ENCODE results near the gene RFX4.

RFX4 gene

DNA sequence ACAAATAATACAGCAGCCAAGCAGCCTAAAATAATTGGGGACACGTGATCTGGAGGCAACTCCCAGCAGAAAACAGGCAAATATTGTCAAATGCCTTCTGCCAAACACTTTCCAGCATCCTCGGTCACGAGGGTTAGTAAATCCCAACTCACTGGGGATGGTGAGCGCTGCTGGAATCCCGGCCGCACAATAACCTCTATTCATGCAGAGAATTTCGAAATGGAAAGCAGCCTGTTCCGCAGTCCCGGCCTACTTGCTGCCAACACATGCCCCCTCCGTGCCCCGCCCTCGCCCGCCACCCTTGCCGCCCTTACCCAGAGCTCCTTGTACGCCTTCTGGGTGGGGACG is 62.2 kb downstream of the RFX4 start:
- no peaks in the 10 kb centered on the region for H3K27me3 ChIP-seq (ENCODE audit: control insufficient read depth in 2 of 2, insufficient read depth in 2 of 2, low read length in 2 of 2)
- H3K4me1 ChIP-seq (ENCODE audit: control insufficient read depth in 2 of 2, insufficient read depth in 2 of 2, low read length in 2 of 2): peaks cover 3 to 4% of the 10 kb centered on the region in 2 donors
- H3K9me3 ChIP-seq (ENCODE audit: control insufficient read depth in 2 of 2, low read length in 2 of 2): no peaks in the 10 kb centered on the region
- H3K9ac ChIP-seq (ENCODE audit: low read depth in 1 of 2, low read length in 2 of 2): no peak overlapping the region
- H3K27ac ChIP-seq (ENCODE audit: low read depth in 2 of 2, low read length in 2 of 2): no peak overlapping the region
- H3K36me3 ChIP-seq (ENCODE audit: control insufficient read depth in 2 of 2, insufficient read depth in 2 of 2, low read length in 2 of 2): no peaks in the 10 kb centered on the region
- H3K4me3 ChIP-seq (ENCODE audit: low read length in 2 of 2): no peak overlapping the region

DNA sequence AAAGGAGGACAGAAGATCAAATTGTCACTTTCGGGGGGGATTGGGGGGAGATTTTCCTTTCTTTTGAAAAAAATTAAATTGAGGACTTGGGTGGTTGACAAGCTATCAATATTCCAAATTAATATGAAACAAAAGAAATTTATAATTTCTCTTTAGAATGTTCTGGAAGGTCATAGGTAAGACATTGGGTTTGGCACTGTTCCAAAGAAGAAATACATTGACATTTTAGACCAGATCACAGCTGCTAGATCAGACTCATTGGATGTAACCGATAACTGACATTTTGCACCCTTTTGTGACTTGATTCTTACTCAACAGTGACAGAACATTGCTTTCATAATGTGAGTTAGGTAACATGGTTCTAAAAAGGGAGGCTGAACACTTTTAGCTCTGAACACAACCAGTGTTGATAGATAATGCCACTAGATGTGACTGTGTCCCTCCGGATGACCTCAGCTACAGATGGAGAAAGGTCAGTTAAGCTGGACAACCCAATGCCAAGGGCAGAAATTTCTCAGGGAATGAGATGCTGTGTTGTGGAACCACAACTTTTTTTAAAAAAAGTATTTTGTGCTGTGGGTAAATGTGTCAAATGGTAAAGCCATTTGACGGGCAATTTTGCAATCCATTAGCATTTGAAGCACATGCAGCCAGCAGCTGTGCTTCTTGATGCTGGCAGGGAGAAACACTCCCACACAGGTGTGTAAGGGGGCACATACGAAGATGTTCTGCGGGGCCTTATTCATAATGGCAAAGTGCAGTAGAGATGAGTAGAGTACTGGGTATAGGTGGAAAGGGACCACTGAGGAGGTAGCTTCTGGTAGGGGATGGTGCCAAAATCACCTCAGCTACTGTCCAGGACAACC is 62.9 kb downstream of the RFX4 start:
- no peaks in the 10 kb centered on the region for H3K9me3 ChIP-seq (ENCODE audit: control insufficient read depth in 2 of 2, low read length in 2 of 2)
- H3K4me1 ChIP-seq (ENCODE audit: control insufficient read depth in 2 of 2, insufficient read depth in 2 of 2, low read length in 2 of 2): peaks cover 3 to 4% of the 10 kb centered on the region in 2 donors
- no peak overlapping the region for H3K27ac ChIP-seq (ENCODE audit: low read depth in 2 of 2, low read length in 2 of 2)
- no peak overlapping the region for H3K9ac ChIP-seq (ENCODE audit: low read depth in 1 of 2, low read length in 2 of 2)
- no peaks in the 10 kb centered on the region for H3K27me3 ChIP-seq (ENCODE audit: control insufficient read depth in 2 of 2, insufficient read depth in 2 of 2, low read length in 2 of 2)
- H3K4me3 ChIP-seq (ENCODE audit: low read length in 2 of 2): no peak overlapping the region
- no peaks in the 10 kb centered on the region for H3K36me3 ChIP-seq (ENCODE audit: control insufficient read depth in 2 of 2, insufficient read depth in 2 of 2, low read length in 2 of 2)

DNA sequence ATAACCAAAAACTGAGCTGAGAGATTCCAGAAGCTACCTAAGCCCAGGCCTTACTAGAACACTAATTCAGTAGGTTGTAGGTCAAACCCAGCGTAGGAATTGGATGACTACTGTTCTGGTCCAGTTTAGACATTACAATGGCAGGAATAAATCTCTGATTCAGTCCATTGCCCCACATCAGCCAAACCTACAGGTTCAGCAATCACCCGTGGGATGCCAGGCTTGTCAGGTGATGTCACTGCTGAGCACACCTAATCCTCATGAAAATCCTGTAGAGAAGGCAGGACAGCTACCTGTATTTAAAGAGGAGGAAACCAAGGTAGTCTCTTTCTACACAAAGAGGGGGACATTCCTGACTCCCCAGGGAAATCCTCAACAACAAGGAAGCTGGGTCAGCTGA is 63.7 kb downstream of the RFX4 start:
- H3K27me3 ChIP-seq (ENCODE audit: control insufficient read depth in 2 of 2, insufficient read depth in 2 of 2, low read length in 2 of 2): no peaks in the 10 kb centered on the region
- no peaks in the 10 kb centered on the region for H3K36me3 ChIP-seq (ENCODE audit: control insufficient read depth in 2 of 2, insufficient read depth in 2 of 2, low read length in 2 of 2)
- H3K27ac ChIP-seq (ENCODE audit: low read depth in 2 of 2, low read length in 2 of 2): no peak overlapping the region
- peaks cover 3 to 4% of the 10 kb centered on the region in 2 donors for H3K4me1 ChIP-seq (ENCODE audit: control insufficient read depth in 2 of 2, insufficient read depth in 2 of 2, low read length in 2 of 2)
- H3K9me3 ChIP-seq (ENCODE audit: control insufficient read depth in 2 of 2, low read length in 2 of 2): no peaks in the 10 kb centered on the region
- no peak overlapping the region for H3K4me3 ChIP-seq (ENCODE audit: low read length in 2 of 2)
- no peak overlapping the region for H3K9ac ChIP-seq (ENCODE audit: low read depth in 1 of 2, low read length in 2 of 2)

DNA sequence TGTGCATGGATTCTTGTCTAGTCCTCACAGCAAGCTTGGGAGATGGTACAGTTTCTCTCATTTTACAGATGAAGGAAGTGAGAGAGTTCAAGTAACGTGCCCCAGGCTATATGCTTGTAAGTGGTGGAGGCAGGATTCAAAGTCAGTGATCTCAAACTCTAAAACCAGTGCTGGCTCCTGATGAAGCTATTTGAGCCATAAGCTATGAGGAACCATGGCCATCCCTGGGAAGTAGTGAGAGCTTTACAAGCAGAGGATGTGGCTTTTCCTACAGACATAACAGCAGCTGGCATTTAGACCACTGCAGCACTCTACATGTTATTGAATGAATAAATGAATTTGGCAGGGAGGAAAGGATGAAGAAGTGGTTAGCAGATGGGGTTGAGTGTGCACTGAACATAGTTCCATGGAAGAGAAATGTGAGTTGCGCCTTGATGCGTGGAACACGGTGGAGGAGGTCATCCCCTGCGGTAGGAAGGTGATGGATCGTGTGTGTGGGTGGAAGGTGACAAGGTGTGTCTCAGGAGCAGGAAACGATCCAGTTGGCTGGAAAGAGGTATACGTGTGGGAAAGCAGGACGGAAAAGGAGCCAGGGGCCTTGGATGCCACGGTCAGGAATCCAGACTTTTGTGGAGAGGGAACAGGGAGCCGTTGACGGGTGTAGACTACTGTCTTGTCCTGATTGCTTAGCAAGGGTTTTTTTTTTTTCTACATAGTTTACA is 65.2 kb downstream of the RFX4 start:
- Histone ChIP-seq H3K4me1 (ENCODE audit: control insufficient read depth in 2 of 2, insufficient read depth in 2 of 2, low read length in 2 of 2) (peaks cover 3 to 4% of the 10 kb centered on the region in 2 donors), H3K27ac (ENCODE audit: low read depth in 2 of 2, low read length in 2 of 2) (no peak overlapping the region), H3K36me3 (ENCODE audit: control insufficient read depth in 2 of 2, insufficient read depth in 2 of 2, low read length in 2 of 2) (no peaks in the 10 kb centered on the region), H3K27me3 (ENCODE audit: control insufficient read depth in 2 of 2, insufficient read depth in 2 of 2, low read length in 2 of 2) (no peaks in the 10 kb centered on the region), H3K9me3 (ENCODE audit: control insufficient read depth in 2 of 2, low read length in 2 of 2) (no peaks in the 10 kb centered on the region), H3K4me3 (ENCODE audit: low read length in 2 of 2) (no peak overlapping the region), H3K9ac (ENCODE audit: low read depth in 1 of 2, low read length in 2 of 2) (no peak overlapping the region)

DNA sequence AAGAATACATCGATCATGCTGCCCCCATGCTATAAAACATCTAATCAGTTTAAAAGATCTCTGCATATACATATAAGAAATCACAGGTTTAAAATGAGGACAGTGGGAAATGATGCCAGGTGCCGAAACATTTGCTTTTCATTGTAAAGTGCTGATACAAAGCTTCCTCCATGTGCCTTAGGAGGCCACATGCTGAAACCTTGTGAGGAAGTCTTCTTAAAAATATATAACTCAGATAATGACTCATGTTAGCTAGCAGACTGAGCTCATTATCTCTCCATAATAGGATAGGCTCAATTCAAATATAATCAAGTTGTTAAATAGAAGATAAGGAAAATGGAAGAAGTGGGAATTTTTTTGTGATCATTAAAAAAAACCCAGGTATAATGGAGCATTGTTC is 65.9 kb downstream of the RFX4 start:
- Histone ChIP-seq H3K4me3 (ENCODE audit: low read length in 2 of 2) (no peak overlapping the region), H3K9me3 (ENCODE audit: control insufficient read depth in 2 of 2, low read length in 2 of 2) (no peaks in the 10 kb centered on the region), H3K27me3 (ENCODE audit: control insufficient read depth in 2 of 2, insufficient read depth in 2 of 2, low read length in 2 of 2) (no peaks in the 10 kb centered on the region), H3K36me3 (ENCODE audit: control insufficient read depth in 2 of 2, insufficient read depth in 2 of 2, low read length in 2 of 2) (no peaks in the 10 kb centered on the region), H3K4me1 (ENCODE audit: control insufficient read depth in 2 of 2, insufficient read depth in 2 of 2, low read length in 2 of 2) (peaks cover 3 to 4% of the 10 kb centered on the region in 2 donors), H3K27ac (ENCODE audit: low read depth in 2 of 2, low read length in 2 of 2) (no peak overlapping the region), H3K9ac (ENCODE audit: low read depth in 1 of 2, low read length in 2 of 2) (no peak overlapping the region)

DNA sequence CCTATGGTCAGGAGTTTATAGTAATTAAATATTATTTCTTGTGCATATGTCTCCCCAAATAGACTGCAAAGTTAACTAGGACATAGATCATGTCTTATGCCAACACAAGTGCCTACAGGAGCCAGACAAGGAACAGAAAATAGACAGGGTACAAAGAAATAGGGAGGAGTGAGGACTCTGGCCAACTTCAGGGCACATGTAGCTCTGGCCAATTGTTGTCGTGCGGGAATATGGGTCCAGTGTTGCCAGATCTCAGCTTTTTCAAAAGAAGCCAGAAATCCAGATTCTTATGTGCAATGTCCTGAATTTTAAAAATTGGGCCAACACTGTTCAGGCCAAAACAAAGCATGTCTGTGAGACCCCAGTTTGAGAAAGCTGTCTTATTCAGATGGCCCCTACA is 68.7 kb downstream of the RFX4 start:
- H3K27me3 ChIP-seq (ENCODE audit: control insufficient read depth in 2 of 2, insufficient read depth in 2 of 2, low read length in 2 of 2): no peaks in the 10 kb centered on the region
- no peak overlapping the region for H3K27ac ChIP-seq (ENCODE audit: low read depth in 2 of 2, low read length in 2 of 2)
- H3K36me3 ChIP-seq (ENCODE audit: control insufficient read depth in 2 of 2, insufficient read depth in 2 of 2, low read length in 2 of 2): no peaks in the 10 kb centered on the region
- H3K9me3 ChIP-seq (ENCODE audit: control insufficient read depth in 2 of 2, low read length in 2 of 2): no peaks in the 10 kb centered on the region
- H3K9ac ChIP-seq (ENCODE audit: low read depth in 1 of 2, low read length in 2 of 2): no peak overlapping the region
- peaks cover 0 to 3% of the 10 kb centered on the region in 2 donors for H3K4me1 ChIP-seq (ENCODE audit: control insufficient read depth in 2 of 2, insufficient read depth in 2 of 2, low read length in 2 of 2)
- no peak overlapping the region for H3K4me3 ChIP-seq (ENCODE audit: low read length in 2 of 2)

DNA sequence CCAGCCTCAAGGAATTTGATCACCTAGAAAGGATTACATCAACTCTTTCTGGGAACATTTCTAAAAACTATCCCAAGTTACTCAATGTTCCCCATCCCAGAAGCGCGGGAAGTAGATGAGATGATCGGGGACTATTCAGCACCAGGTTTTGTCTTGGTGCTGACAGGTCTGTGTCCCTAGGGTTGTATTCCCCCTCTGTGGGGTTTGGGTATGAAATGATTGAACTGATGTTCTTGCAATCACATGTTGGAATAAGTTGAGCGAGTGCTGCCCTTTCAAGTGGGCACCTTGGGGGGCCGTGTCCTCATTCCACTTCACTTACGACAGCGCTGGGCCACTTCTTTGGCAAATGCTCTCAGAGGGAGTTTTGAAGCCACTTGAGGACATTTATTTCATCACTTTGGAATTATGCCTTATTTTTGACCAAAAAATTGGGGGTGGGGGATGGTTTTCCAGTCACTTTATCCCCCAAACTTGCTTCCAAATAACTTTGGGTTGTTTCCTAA is 69.8 kb downstream of the RFX4 start:
- Histone ChIP-seq H3K4me1 (ENCODE audit: control insufficient read depth in 2 of 2, insufficient read depth in 2 of 2, low read length in 2 of 2) (peaks cover 0 to 3% of the 10 kb centered on the region in 2 donors), H3K4me3 (ENCODE audit: low read length in 2 of 2) (no peak overlapping the region), H3K27ac (ENCODE audit: low read depth in 2 of 2, low read length in 2 of 2) (no peak overlapping the region), H3K9me3 (ENCODE audit: control insufficient read depth in 2 of 2, low read length in 2 of 2) (no peaks in the 10 kb centered on the region), H3K9ac (ENCODE audit: low read depth in 1 of 2, low read length in 2 of 2) (no peak overlapping the region), H3K36me3 (ENCODE audit: control insufficient read depth in 2 of 2, insufficient read depth in 2 of 2, low read length in 2 of 2) (no peaks in the 10 kb centered on the region), H3K27me3 (ENCODE audit: control insufficient read depth in 2 of 2, insufficient read depth in 2 of 2, low read length in 2 of 2) (peaks cover 0 to 3% of the 10 kb centered on the region in 2 donors)

DNA sequence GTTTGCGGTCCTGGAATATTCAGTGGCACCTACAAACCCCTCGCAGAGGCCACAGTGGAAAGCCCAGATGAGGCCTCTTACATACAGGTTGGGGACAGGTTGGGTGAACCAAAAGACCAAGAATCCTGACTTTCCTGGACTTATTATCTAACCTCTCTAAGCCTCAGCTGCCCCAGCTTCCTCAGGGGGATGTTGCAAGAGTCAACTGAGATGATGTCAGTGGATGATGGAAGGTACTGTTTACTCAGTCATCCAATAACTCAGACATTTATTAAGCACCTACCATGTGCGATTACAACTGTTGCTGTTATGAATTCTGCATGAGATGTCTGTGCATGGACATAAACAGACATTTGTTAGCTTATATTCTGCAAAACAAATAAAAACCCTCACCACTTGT is 72.8 kb downstream of the RFX4 start:
- H3K9ac ChIP-seq (ENCODE audit: low read depth in 1 of 2, low read length in 2 of 2): no peak overlapping the region
- H3K27me3 ChIP-seq (ENCODE audit: control insufficient read depth in 2 of 2, insufficient read depth in 2 of 2, low read length in 2 of 2): peaks cover 0 to 3% of the 10 kb centered on the region in 2 donors
- H3K4me1 ChIP-seq (ENCODE audit: control insufficient read depth in 2 of 2, insufficient read depth in 2 of 2, low read length in 2 of 2): no peaks in the 10 kb centered on the region
- no peaks in the 10 kb centered on the region for H3K36me3 ChIP-seq (ENCODE audit: control insufficient read depth in 2 of 2, insufficient read depth in 2 of 2, low read length in 2 of 2)
- H3K9me3 ChIP-seq (ENCODE audit: control insufficient read depth in 2 of 2, low read length in 2 of 2): peaks cover 0 to 4% of the 10 kb centered on the region in 2 donors
- H3K4me3 ChIP-seq (ENCODE audit: low read length in 2 of 2): no peak overlapping the region
- no peak overlapping the region for H3K27ac ChIP-seq (ENCODE audit: low read depth in 2 of 2, low read length in 2 of 2)

DNA sequence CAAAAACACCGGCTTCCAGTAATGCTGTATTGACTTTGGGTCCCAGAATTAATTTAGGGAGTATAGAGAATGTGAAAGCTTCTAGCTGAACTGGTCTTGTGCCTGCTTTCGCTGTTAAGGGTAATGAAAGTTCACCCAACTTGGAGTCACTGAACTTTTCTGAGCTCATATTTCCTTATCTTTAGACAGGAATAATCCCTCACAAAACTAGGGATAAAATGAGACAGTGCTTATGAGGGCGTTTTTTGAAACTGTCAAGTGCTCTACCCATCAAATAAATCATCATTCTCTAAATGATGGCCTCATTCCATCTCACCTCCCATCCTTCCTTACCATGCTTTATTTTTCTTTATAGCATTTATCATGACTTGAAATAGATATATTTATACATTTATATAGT is 74.7 kb downstream of the RFX4 start:
- Histone ChIP-seq H3K27me3 (ENCODE audit: control insufficient read depth in 2 of 2, insufficient read depth in 2 of 2, low read length in 2 of 2) (peaks cover 0 to 3% of the 10 kb centered on the region in 2 donors), H3K9me3 (ENCODE audit: control insufficient read depth in 2 of 2, low read length in 2 of 2) (peaks cover 4 to 6% of the 10 kb centered on the region in 2 donors), H3K9ac (ENCODE audit: low read depth in 1 of 2, low read length in 2 of 2) (no peak overlapping the region), H3K4me3 (ENCODE audit: low read length in 2 of 2) (no peak overlapping the region), H3K36me3 (ENCODE audit: control insufficient read depth in 2 of 2, insufficient read depth in 2 of 2, low read length in 2 of 2) (no peaks in the 10 kb centered on the region), H3K4me1 (ENCODE audit: control insufficient read depth in 2 of 2, insufficient read depth in 2 of 2, low read length in 2 of 2) (no peaks in the 10 kb centered on the region), H3K27ac (ENCODE audit: low read depth in 2 of 2, low read length in 2 of 2) (no peak overlapping the region)

DNA sequence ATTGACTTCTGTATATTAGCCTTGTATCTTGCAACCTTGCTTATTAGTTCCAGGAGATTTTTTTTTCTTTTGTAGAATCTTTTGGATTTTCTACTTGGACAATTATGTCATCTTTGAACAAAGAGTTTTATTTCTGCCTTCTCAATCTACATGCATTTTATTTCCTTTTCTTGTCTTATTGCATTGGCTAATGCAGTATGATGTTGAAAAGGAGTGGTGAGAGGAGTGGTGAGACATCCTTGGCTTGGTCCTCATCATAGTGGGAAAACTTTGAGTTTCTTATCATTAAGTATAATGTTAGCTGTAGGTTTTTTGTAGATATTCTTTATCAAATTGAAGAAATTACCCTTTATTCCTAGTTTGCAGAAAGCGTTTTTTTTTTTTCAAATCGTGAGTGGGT is 80.6 kb downstream of the RFX4 start:
- H3K9me3 ChIP-seq (ENCODE audit: control insufficient read depth in 2 of 2, low read length in 2 of 2): peaks cover 6% of the 10 kb centered on the region in 2 donors
- H3K9ac ChIP-seq (ENCODE audit: low read depth in 1 of 2, low read length in 2 of 2): no peak overlapping the region
- H3K27me3 ChIP-seq (ENCODE audit: control insufficient read depth in 2 of 2, insufficient read depth in 2 of 2, low read length in 2 of 2): no peaks in the 10 kb centered on the region
- no peaks in the 10 kb centered on the region for H3K36me3 ChIP-seq (ENCODE audit: control insufficient read depth in 2 of 2, insufficient read depth in 2 of 2, low read length in 2 of 2)
- no peak overlapping the region for H3K4me3 ChIP-seq (ENCODE audit: low read length in 2 of 2)
- no peak overlapping the region for H3K27ac ChIP-seq (ENCODE audit: low read depth in 2 of 2, low read length in 2 of 2)
- H3K4me1 ChIP-seq (ENCODE audit: control insufficient read depth in 2 of 2, insufficient read depth in 2 of 2, low read length in 2 of 2): no peaks in the 10 kb centered on the region
